ENCODE results near the gene RASL11A. TPM values are rescaled to one million over a fixed set of nuclear protein-coding genes. Genes with fewer than 3 reads are reported as not detected.

RASL11A gene
- total and polyA plus RNA-seq, 9 donors, result 6.2 to 36.3 (median 18.6) TPM

DNA sequence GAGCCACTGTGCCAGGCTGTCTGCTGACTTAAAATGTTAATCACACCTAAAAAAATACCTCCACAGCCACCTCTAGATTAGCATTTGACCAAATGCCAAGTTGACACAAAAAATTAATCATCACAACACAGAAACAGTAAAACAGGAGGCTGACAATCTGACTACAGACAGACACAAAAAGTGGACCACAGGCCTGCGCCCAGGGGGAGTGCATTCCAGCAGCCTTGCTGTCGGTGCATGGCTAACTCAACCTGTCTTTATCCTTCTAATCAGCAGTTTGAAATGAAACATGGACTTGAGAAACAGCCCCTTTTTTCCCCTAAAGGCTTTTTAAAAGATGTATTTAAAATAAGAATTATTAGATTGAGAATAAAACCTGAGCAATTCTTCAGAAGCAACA lies 34.0 kb downstream of the RASL11A start:
- Histone ChIP-seq H3K4me1 (ENCODE audit: insufficient read depth) (no peaks in the 10 kb centered on the region), H3K36me3 (no peaks in the 10 kb centered on the region), H3K4me3 (no peak overlapping the region), H3K27ac (no peak overlapping the region), H3K9me3 (no peaks in the 10 kb centered on the region), H3K27me3 (no peaks in the 10 kb centered on the region)
- TF ChIP-seq EP300 (IDR thresholded peaks at IDR 0.05) (no peak), POLR2A (IDR thresholded peaks at IDR 0.05) (no peak)
- TF ChIP-seq, protein P1, sequence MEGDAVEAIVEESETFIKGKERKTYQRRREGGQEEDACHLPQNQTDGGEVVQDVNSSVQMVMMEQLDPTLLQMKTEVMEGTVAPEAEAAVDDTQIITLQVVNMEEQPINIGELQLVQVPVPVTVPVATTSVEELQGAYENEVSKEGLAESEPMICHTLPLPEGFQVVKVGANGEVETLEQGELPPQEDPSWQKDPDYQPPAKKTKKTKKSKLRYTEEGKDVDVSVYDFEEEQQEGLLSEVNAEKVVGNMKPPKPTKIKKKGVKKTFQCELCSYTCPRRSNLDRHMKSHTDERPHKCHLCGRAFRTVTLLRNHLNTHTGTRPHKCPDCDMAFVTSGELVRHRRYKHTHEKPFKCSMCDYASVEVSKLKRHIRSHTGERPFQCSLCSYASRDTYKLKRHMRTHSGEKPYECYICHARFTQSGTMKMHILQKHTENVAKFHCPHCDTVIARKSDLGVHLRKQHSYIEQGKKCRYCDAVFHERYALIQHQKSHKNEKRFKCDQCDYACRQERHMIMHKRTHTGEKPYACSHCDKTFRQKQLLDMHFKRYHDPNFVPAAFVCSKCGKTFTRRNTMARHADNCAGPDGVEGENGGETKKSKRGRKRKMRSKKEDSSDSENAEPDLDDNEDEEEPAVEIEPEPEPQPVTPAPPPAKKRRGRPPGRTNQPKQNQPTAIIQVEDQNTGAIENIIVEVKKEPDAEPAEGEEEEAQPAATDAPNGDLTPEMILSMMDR (IDR thresholded peaks at IDR 0.05), result no peak
- 62 to 66% (median 64%) methylated on average over 2 of the region's 2 CpGs for WGBS, 3 donors
- intact Hi-C loops (cut with DNase I), result no loop called here
- no peak for DNase-seq

DNA sequence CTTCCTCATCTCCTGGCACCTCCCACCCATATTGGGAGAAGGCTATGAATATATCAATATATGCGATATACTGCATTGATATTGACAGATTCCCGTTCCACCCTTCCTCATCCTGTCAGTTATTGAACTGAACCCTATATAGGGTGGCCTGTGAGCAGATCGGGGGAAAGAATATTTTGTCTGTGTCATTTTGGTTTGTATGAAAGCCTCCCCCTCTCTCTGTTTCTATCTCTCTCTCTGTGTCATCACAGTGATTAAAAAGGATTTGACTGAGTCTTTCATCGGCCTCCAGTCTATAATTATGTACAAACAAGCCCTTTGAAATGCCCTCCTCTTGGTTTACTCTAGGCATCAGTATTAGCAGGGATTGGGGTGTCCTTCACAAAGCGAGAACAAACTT lies 35.7 kb downstream of the RASL11A start:
- Histone ChIP-seq H3K9me3 (no peaks in the 10 kb centered on the region), H3K27ac (no peak overlapping the region), H3K27me3 (no peaks in the 10 kb centered on the region), H3K36me3 (no peaks in the 10 kb centered on the region), H3K4me1 (ENCODE audit: insufficient read depth) (no peaks in the 10 kb centered on the region), H3K4me3 (no peak overlapping the region)
- 78 to 85% (median 84%) methylated on average over 5 of the region's 5 CpGs for WGBS, 3 donors
- DNase-seq, result no peak
- intact Hi-C loops (cut with DNase I), result no loop called here
- no peak for TF ChIP-seq POLR2A (IDR thresholded peaks at IDR 0.05)
- TF ChIP-seq, protein P1 (IDR thresholded peaks at IDR 0.05), result no peak
- no peak for TF ChIP-seq EP300 (IDR thresholded peaks at IDR 0.05)

DNA sequence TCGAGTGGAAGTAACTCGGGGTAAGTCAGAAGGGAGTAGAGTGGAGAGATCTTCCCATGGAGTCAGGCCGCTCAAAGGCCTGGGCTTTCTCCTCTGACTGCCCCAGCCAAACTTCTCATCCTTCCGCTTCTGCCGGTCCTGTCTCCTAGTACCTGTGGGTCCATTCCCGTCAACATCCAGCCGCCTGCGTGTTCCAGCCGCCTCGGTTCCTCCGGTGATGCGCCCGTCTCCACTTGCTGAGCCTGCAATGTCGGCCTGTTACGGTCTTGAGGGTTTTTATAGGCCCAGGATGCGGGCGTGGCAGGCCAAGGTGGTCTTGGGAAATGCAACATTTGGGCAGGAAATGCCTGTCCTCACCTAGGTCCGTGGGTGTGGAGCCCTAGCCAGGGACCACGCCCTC lies 38.3 kb downstream of the RASL11A start:
- WGBS, 3 donors, result 86 to 89% (median 87%) methylated on average over 19 of the region's 19 CpGs
- DNase-seq, result no peak
- Histone ChIP-seq H3K36me3 (no peaks in the 10 kb centered on the region), H3K27me3 (no peaks in the 10 kb centered on the region), H3K4me3 (no peak overlapping the region), H3K9me3 (no peaks in the 10 kb centered on the region), H3K27ac (no peak overlapping the region), H3K4me1 (ENCODE audit: insufficient read depth) (no peaks in the 10 kb centered on the region)
- intact Hi-C loops (cut with DNase I), result no loop called here
- TF ChIP-seq POLR2A (IDR thresholded peaks at IDR 0.05), result no peak
- no peak for TF ChIP-seq EP300 (IDR thresholded peaks at IDR 0.05)
- TF ChIP-seq, protein P1 (IDR thresholded peaks at IDR 0.05), result no peak

DNA sequence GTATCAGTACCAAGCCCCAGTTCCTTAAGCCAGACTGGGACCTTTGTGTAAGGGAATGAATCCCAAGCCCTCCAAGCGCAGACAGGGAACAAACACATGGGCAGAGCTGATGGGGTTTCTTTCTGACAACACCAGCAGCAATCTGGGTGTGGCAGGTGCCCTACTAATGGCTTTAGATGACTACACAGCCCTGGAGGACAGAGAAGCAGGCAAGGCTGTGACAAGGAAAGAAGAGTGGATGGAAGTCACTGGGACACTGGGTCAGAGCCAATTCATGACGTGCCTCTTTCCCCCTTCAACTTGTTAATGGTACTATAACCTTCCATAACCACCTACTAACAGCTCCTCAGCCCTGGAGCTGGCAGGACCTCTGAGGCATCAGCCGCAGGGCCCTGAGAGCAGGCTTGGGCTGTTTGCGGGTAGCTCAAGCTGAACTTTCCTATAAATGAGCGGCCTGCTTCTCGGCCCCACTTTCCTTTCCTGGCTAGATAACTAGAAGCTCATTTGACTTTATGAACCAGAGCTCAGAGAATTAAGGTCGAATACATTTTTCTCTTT lies 38.9 kb downstream of the RASL11A start:
- no peak for TF ChIP-seq EP300 (IDR thresholded peaks at IDR 0.05)
- TF ChIP-seq POLR2A (IDR thresholded peaks at IDR 0.05), result no peak
- TF ChIP-seq, protein P1 (IDR thresholded peaks at IDR 0.05), result no peak
- H3K4me1 ChIP-seq (ENCODE audit: insufficient read depth), result no peaks in the 10 kb centered on the region
- no peak overlapping the region for H3K4me3 ChIP-seq
- no peaks in the 10 kb centered on the region for H3K27me3 ChIP-seq
- H3K9me3 ChIP-seq, result no peaks in the 10 kb centered on the region
- no peak for DNase-seq
- intact Hi-C loops (cut with DNase I), result no loop called here
- no peak overlapping the region for H3K27ac ChIP-seq
- 66 to 67% (median 66%) methylated on average over 7 of the region's 7 CpGs for WGBS, 3 donors
- H3K36me3 ChIP-seq, result no peaks in the 10 kb centered on the region

All from ovary (tissue), 9 donors.